DOHH2 (cell line): ENCODE measurements around the gene SEC31A.

Experiments
- H3F3A ChIP-seq: fragments of 200-600 bp; sonication (generic), shearing (Covaris generic); 2 replicates; pipeline ENCODE4 v1.6.0; 2016; ENCODE audit warnings: antibody characterized with exemption, mild to moderate bottlenecking; ENCODE audit not compliant: control insufficient read depth, insufficient read depth
- H3K27ac ChIP-seq: fragments of 200-600 bp; sonication (generic); 2 replicates; pipeline ENCODE4 v1.5.1; 2014; ENCODE audit warnings: low read depth, mild to moderate bottlenecking, low read length, moderate library complexity
- H3K27me3 ChIP-seq: fragments of 200-600 bp; sonication (generic); 2 replicates; pipeline ENCODE4 v1.6.1; 2014; ENCODE audit warnings: mild to moderate bottlenecking, low read length, mixed read lengths; ENCODE audit not compliant: control insufficient read depth
- H3K36me3 ChIP-seq: fragments of 200-600 bp; sonication (generic); 2 replicates; pipeline ENCODE4 v1.6.1; 2014; ENCODE audit warnings: mild to moderate bottlenecking, low read length, moderate library complexity, mixed read lengths; ENCODE audit not compliant: control insufficient read depth
- H3K4me1 ChIP-seq: fragments of 200-600 bp; sonication (generic); 2 replicates; pipeline ENCODE4 v1.6.1; 2014; ENCODE audit warnings: mild to moderate bottlenecking, low read length, mixed read lengths; ENCODE audit not compliant: control insufficient read depth
- H3K4me2 ChIP-seq: fragments of 200-600 bp; sonication (generic); 2 replicates; pipeline ENCODE4 v1.6.0; 2014; ENCODE audit warnings: mild to moderate bottlenecking, low read length, moderate library complexity
- H3K4me3 ChIP-seq: fragments of 200-600 bp; sonication (generic); 2 replicates; pipeline ENCODE4 v1.5.1; 2014; ENCODE audit warnings: mild to moderate bottlenecking, low read length, mixed read lengths
- H3K79me2 ChIP-seq: fragments of 200-600 bp; sonication (generic); 2 replicates; pipeline ENCODE4 v1.6.1; 2014; ENCODE audit warnings: mild to moderate bottlenecking, low read length, mixed read lengths; ENCODE audit not compliant: control insufficient read depth
- H3K9me2 ChIP-seq: fragments of 200-600 bp; sonication (generic); replicated peaks from 2 replicates; pipeline ENCODE4 v1.6.1; 2014; ENCODE audit warnings: mild to moderate bottlenecking, low read length, mixed read lengths; ENCODE audit not compliant: control insufficient read depth
- H3K9me3 ChIP-seq: fragments of 200-600 bp; sonication (generic); 2 replicates; pipeline ENCODE4 v1.6.1; 2014; ENCODE audit warnings: antibody characterized with exemption, low read length, mixed read lengths; ENCODE audit not compliant: control insufficient read depth, insufficient read depth
- H4K20me1 ChIP-seq: fragments of 200-600 bp; sonication (generic); 2 replicates; pipeline ENCODE4 v1.6.0; 2014; ENCODE audit warnings: low read depth, mild to moderate bottlenecking, antibody characterized with exemption, low read length, moderate library complexity; ENCODE audit not compliant: control insufficient read depth, insufficient read depth
- EZH2phosphoT487 ChIP-seq: fragments of 200-600 bp; sonication (generic); IDR thresholded peaks from 2 replicates; pipeline ENCODE4 v1.6.1; 2017; ENCODE audit warnings: borderline replicate concordance, mild to moderate bottlenecking, antibody characterized with exemption, low read length, moderate library complexity, mixed read lengths
- TF ChIP-seq, protein P1 (sequence below): fragments of 200-600 bp; sonication (generic); IDR thresholded peaks from one replicate; pipeline ENCODE4 v1.5.1; 2014; ENCODE audit warnings: antibody characterized with exemption, mild to moderate bottlenecking, low read depth, low read length; ENCODE audit not compliant: poor library complexity, severe bottlenecking

Gene SEC31A

DNA sequence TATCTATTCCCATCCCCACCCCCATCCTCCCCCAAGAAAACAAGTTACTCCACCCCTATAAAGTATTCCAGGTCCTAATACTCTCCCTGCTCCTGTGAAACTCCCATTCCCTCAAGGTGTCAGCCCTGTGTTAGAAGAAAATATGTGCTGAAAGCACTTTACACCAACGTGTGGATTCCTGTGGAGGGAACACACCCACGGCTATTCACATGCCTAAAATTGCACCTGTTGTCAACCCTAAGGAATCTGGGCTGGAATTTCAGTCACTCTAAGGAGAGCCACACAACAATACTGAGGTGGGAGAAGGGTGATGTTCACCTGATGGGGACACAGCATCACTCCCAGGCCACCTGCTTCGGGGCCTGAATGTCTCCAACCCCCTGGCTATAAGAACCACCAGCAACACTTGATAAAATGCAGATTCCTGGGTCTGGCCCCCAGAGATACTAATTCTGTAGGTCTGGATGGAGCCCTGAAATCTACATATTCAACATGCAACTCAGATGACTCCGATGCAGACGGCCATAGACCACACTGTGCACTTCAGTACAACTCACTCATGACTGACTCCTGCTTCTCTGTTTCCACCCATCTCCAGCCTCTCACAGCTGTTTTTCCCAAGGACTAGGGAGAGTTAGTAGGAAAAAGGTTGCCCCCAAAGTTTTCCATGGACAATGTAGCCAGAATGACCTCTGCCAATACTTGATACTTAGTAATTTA lies 108.2 kb downstream of the SEC31A start:
- peaks cover 69% of the 10 kb centered on the region for H3K79me2 ChIP-seq
- H3K36me3 ChIP-seq = no peaks in the 10 kb centered on the region
- H3K4me2 ChIP-seq = peak overlapping the region; percentile 64
- TF ChIP-seq, protein P1, sequence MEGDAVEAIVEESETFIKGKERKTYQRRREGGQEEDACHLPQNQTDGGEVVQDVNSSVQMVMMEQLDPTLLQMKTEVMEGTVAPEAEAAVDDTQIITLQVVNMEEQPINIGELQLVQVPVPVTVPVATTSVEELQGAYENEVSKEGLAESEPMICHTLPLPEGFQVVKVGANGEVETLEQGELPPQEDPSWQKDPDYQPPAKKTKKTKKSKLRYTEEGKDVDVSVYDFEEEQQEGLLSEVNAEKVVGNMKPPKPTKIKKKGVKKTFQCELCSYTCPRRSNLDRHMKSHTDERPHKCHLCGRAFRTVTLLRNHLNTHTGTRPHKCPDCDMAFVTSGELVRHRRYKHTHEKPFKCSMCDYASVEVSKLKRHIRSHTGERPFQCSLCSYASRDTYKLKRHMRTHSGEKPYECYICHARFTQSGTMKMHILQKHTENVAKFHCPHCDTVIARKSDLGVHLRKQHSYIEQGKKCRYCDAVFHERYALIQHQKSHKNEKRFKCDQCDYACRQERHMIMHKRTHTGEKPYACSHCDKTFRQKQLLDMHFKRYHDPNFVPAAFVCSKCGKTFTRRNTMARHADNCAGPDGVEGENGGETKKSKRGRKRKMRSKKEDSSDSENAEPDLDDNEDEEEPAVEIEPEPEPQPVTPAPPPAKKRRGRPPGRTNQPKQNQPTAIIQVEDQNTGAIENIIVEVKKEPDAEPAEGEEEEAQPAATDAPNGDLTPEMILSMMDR = no peak
- no peak for TF ChIP-seq EZH2phosphoT487
- H3K27ac ChIP-seq = no peak overlapping the region
- no peak overlapping the region for H3K4me3 ChIP-seq
- H3F3A ChIP-seq = peaks cover 5% of the 10 kb centered on the region
- H3K9me3 ChIP-seq = no peaks in the 10 kb centered on the region
- H3K4me1 ChIP-seq = peaks cover 69% of the 10 kb centered on the region
- no peaks in the 10 kb centered on the region for H3K27me3 ChIP-seq
- H4K20me1 ChIP-seq = peaks cover 11% of the 10 kb centered on the region
- H3K9me2 ChIP-seq = no peaks in the 10 kb centered on the region

DNA sequence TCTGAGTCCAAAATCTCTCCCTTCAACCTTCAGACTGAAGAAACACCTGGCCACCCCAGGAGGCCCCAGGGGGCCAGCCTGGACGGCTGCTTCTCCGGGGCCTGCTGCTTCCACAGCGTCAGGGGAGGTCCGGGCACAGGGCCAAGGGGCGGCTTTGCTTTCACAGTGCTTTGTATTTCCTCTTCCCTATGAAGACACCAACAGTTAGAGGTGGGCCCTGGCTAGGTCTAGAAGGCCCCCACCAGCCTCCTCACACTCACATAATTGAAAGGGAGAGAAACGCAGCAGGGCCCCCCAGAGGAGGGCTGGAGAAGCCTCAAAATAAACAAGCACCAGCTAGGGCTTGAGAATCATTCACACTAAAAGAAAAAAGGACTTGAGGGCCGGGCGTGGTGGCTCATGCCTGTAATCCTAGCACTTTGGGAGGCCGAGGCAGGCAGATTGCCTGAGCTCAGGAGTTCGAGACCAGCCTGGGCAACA lies 110.2 kb downstream of the SEC31A start:
- no peak for TF ChIP-seq EZH2phosphoT487
- TF ChIP-seq, protein P1 = peak; percentile 30
- no peaks in the 10 kb centered on the region for H3K9me2 ChIP-seq
- H3F3A ChIP-seq = peaks cover 5% of the 10 kb centered on the region
- H3K27me3 ChIP-seq = no peaks in the 10 kb centered on the region
- H3K4me2 ChIP-seq = peak overlapping the region; percentile 64
- H3K36me3 ChIP-seq = no peaks in the 10 kb centered on the region
- H3K4me3 ChIP-seq = peak overlapping the region; percentile 48
- peaks cover 67% of the 10 kb centered on the region for H3K79me2 ChIP-seq
- H3K9me3 ChIP-seq = no peaks in the 10 kb centered on the region
- peaks cover 11% of the 10 kb centered on the region for H4K20me1 ChIP-seq
- H3K4me1 ChIP-seq = peaks cover 66% of the 10 kb centered on the region
- peak overlapping the region; percentile 75 for H3K27ac ChIP-seq

DNA sequence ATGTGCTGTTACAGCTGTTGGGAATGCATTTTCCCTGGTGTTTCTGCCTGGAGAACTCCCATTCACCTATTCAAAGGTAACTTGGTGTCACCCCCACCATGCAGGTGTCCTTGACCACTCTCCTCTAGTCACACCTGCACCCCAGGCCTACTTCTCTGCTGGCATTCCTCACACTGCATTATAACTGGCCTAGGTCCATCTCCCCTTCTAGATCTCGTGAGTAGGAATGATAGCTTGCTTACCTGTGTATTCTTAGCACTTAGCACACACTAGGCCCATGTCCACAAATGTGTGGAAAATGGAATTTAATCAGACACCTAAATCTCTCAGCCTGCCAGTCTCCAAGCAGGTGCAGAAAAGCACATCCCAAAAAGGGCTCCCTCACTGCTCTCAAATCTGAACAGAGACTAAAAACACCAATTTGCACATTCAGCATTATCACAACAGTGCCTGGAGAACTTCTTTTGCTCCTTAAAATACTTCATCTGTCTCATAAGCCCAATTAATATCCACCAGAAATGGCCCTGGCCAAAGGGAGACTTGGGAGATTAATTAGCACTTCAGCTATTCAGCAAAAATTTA lies 110.7 kb downstream of the SEC31A start:
- Histone ChIP-seq H3K4me2 (peak overlapping the region; percentile 64), H3K36me3 (no peaks in the 10 kb centered on the region), H3F3A (peaks cover 5% of the 10 kb centered on the region), H3K9me3 (no peaks in the 10 kb centered on the region), H3K9me2 (no peaks in the 10 kb centered on the region), H3K27ac (peak overlapping the region; percentile 75), H3K4me3 (peak overlapping the region; percentile 48), H3K27me3 (no peaks in the 10 kb centered on the region), H3K4me1 (peaks cover 60% of the 10 kb centered on the region), H3K79me2 (peaks cover 67% of the 10 kb centered on the region), H4K20me1 (peaks cover 11% of the 10 kb centered on the region)
- TF ChIP-seq, protein P1 = no peak
- TF ChIP-seq EZH2phosphoT487 = no peak
